ENCODE results near the gene B4GALT6.

B4GALT6 gene

DNA sequence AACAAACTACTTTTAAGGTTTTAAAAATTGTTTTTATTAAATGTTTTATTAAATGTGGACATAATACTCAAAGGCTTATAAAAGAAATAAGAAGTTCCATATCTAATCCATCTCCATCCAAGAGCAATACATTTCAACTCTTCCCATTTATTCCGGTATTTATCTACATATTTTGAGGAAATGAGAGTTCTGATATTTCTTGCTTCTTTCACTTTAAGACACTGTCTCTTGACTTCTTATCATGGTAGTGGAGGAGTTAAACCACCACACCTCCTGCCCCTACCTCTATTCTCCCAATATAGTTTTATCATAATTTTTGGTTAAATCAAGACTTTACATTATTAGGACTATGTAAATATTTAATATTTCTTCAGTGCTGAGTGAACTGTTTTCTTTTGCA lies 52.0 kb downstream of the B4GALT6 start:
- Histone ChIP-seq H2AFZ (ENCODE audit: low read depth) (no peak overlapping the region), H3K27ac (no peak overlapping the region), H3K4me1 (ENCODE audit: low read depth, poor library complexity, severe bottlenecking) (no peaks in the 10 kb centered on the region), H3K27me3 (ENCODE audit: insufficient read depth, low read depth) (no peaks in the 10 kb centered on the region), H3K79me2 (ENCODE audit: insufficient read depth, low read depth) (no peaks in the 10 kb centered on the region), H3K9ac (no peak overlapping the region), H3K4me2 (no peak overlapping the region), H4K20me1 (ENCODE audit: insufficient read depth) (no peaks in the 10 kb centered on the region), H3K36me3 (ENCODE audit: insufficient read depth) (no peaks in the 10 kb centered on the region), H3K4me3 (IDR thresholded peaks at IDR 0.05; ENCODE audit: insufficient read depth, low read depth, low read length) (no peak overlapping the region)
- TF ChIP-seq, protein P1, sequence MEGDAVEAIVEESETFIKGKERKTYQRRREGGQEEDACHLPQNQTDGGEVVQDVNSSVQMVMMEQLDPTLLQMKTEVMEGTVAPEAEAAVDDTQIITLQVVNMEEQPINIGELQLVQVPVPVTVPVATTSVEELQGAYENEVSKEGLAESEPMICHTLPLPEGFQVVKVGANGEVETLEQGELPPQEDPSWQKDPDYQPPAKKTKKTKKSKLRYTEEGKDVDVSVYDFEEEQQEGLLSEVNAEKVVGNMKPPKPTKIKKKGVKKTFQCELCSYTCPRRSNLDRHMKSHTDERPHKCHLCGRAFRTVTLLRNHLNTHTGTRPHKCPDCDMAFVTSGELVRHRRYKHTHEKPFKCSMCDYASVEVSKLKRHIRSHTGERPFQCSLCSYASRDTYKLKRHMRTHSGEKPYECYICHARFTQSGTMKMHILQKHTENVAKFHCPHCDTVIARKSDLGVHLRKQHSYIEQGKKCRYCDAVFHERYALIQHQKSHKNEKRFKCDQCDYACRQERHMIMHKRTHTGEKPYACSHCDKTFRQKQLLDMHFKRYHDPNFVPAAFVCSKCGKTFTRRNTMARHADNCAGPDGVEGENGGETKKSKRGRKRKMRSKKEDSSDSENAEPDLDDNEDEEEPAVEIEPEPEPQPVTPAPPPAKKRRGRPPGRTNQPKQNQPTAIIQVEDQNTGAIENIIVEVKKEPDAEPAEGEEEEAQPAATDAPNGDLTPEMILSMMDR (conservative IDR thresholded peaks at IDR 0.05; ENCODE audit: low read depth, low read length), result no peak

DNA sequence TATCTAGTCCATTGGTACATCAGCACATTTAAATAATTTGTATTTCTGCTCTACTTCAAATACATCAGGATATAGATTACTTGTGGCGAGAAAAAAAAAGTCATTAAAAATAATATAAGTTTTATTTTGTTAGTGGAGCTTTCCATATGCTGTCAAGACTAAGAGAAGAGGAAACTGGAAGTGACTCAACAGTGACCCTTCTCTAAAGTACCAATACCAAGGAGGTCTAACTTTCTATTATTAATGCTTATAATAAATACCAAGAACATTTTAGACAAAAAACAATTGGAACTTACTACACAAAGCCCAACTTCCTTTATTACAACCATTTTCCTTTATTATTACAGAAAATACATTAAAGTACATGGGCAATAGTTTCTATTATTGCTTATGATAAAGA lies 52.9 kb downstream of the B4GALT6 start:
- no peaks in the 10 kb centered on the region for H3K79me2 ChIP-seq (ENCODE audit: insufficient read depth, low read depth)
- TF ChIP-seq, protein P1 (conservative IDR thresholded peaks at IDR 0.05; ENCODE audit: low read depth, low read length), result no peak
- no peaks in the 10 kb centered on the region for H3K36me3 ChIP-seq (ENCODE audit: insufficient read depth)

GRCh38 chr18:31630549-31630948 lies 53.8 kb downstream of the B4GALT6 start:
- H3K27me3 ChIP-seq (ENCODE audit: insufficient read depth, low read depth), result no peaks in the 10 kb centered on the region
- H3K4me3 ChIP-seq (IDR thresholded peaks at IDR 0.05; ENCODE audit: insufficient read depth, low read depth, low read length), result no peak overlapping the region
- no peak overlapping the region for H3K4me2 ChIP-seq
- H3K9ac ChIP-seq, result no peak overlapping the region
- TF ChIP-seq, protein P1 (conservative IDR thresholded peaks at IDR 0.05; ENCODE audit: low read depth, low read length), result no peak
- H3K4me1 ChIP-seq (ENCODE audit: low read depth, poor library complexity, severe bottlenecking), result no peaks in the 10 kb centered on the region
- H3K36me3 ChIP-seq (ENCODE audit: insufficient read depth), result no peaks in the 10 kb centered on the region
- H3K79me2 ChIP-seq (ENCODE audit: insufficient read depth, low read depth), result no peaks in the 10 kb centered on the region
- H3K27ac ChIP-seq, result no peak overlapping the region
- H2AFZ ChIP-seq (ENCODE audit: low read depth), result no peak overlapping the region
- H4K20me1 ChIP-seq (ENCODE audit: insufficient read depth), result no peaks in the 10 kb centered on the region

More for the DNA sequence above, 52.9 kb downstream of the B4GALT6 start:
- no peak overlapping the region for H3K9ac ChIP-seq
- no peak overlapping the region for H2AFZ ChIP-seq (ENCODE audit: low read depth)
- no peaks in the 10 kb centered on the region for H3K4me1 ChIP-seq (ENCODE audit: low read depth, poor library complexity, severe bottlenecking)
- no peak overlapping the region for H3K4me2 ChIP-seq
- no peak overlapping the region for H3K27ac ChIP-seq
- H3K4me3 ChIP-seq (IDR thresholded peaks at IDR 0.05; ENCODE audit: insufficient read depth, low read depth, low read length), result no peak overlapping the region
- H3K27me3 ChIP-seq (ENCODE audit: insufficient read depth, low read depth), result no peaks in the 10 kb centered on the region
- H4K20me1 ChIP-seq (ENCODE audit: insufficient read depth), result no peaks in the 10 kb centered on the region

- no peak overlapping the region for H3K9ac ChIP-seq
- no peaks in the 10 kb centered on the region for H3K27me3 ChIP-seq (ENCODE audit: insufficient read depth, low read depth)
- H3K4me2 ChIP-seq, result no peak overlapping the region
- TF ChIP-seq, protein P1 (conservative IDR thresholded peaks at IDR 0.05; ENCODE audit: low read depth, low read length), result no peak
- H3K79me2 ChIP-seq (ENCODE audit: insufficient read depth, low read depth), result no peaks in the 10 kb centered on the region
- H4K20me1 ChIP-seq (ENCODE audit: insufficient read depth), result no peaks in the 10 kb centered on the region
- H2AFZ ChIP-seq (ENCODE audit: low read depth), result no peak overlapping the region
- no peaks in the 10 kb centered on the region for H3K4me1 ChIP-seq (ENCODE audit: low read depth, poor library complexity, severe bottlenecking)
- no peaks in the 10 kb centered on the region for H3K36me3 ChIP-seq (ENCODE audit: insufficient read depth)
- H3K27ac ChIP-seq, result no peak overlapping the region
- H3K4me3 ChIP-seq (IDR thresholded peaks at IDR 0.05; ENCODE audit: insufficient read depth, low read depth, low read length), result no peak overlapping the region
Measured at GRCh38 chr18:31626409-31626808, 58.0 kb downstream of the B4GALT6 start.

Measured in KMS-11 (cell line).